HK-2 (cell line): ENCODE measurements around the gene SNAPC4.
"Not testable (repeated sequence)": the region's sequence is repeated elsewhere in the genome, so short reads cannot be mapped to it uniquely, and the experiment has no call there.

Source experiments
- DNase-seq: peaks from one replicate; pipeline ENCODE4 v3.0.0-alpha.2; 2018; ENCODE audit not compliant: unreplicated experiment

The SNAPC4 gene

GRCh38 chr9:136433849-136434579 is 34.0 kb upstream of the SNAPC4 start:
- no peak for DNase-seq

- DNase-seq = no peak
Measured at GRCh38 chr9:136433043-136433715, 33.2 kb upstream of the SNAPC4 start.

- no peak for DNase-seq
Measured at GRCh38 chr9:136432591-136432990, 32.6 kb upstream of the SNAPC4 start.

- DNase-seq = no peak
Measured at GRCh38 chr9:136431782-136432350, 31.9 kb upstream of the SNAPC4 start.

- DNase-seq = no peak
Measured at GRCh38 chr9:136430588-136431234, 30.7 kb upstream of the SNAPC4 start.

GRCh38 chr9:136429683-136430491 is 29.9 kb upstream of the SNAPC4 start:
- no peak for DNase-seq

GRCh38 chr9:136429075-136429628 is 29.2 kb upstream of the SNAPC4 start:
- DNase-seq = no peak

- no peak for DNase-seq
Measured at GRCh38 chr9:136426787-136427186, 26.8 kb upstream of the SNAPC4 start.

GRCh38 chr9:136425367-136425766 is 25.4 kb upstream of the SNAPC4 start:
- not testable (repeated sequence) for DNase-seq

- DNase-seq = no peak
Measured at GRCh38 chr9:136424750-136425362, 24.9 kb upstream of the SNAPC4 start.

GRCh38 chr9:136423432-136424146 is 23.6 kb upstream of the SNAPC4 start:
- DNase-seq = no peak

- DNase-seq = no peak
Measured at GRCh38 chr9:136422876-136423275, 22.9 kb upstream of the SNAPC4 start.

- no peak for DNase-seq
Measured at GRCh38 chr9:136421791-136422190, 21.8 kb upstream of the SNAPC4 start.

- DNase-seq = no peak
Measured at GRCh38 chr9:136419092-136419420, 19.1 kb upstream of the SNAPC4 start.

- DNase-seq = no peak
Measured at GRCh38 chr9:136418182-136419091, 18.5 kb upstream of the SNAPC4 start.

- DNase-seq = no peak
Measured at GRCh38 chr9:136416914-136417313, 16.9 kb upstream of the SNAPC4 start.

GRCh38 chr9:136416427-136416826 is 16.5 kb upstream of the SNAPC4 start:
- no peak for DNase-seq

- DNase-seq = no peak
Measured at GRCh38 chr9:136412962-136413361, 13.0 kb upstream of the SNAPC4 start.

- no peak for DNase-seq
Measured at GRCh38 chr9:136411378-136411777, 11.4 kb upstream of the SNAPC4 start.
